AG20443 (cell line): ENCODE results near the gene TMEM45A.
"Not testable (repeated sequence)": the region's sequence is repeated elsewhere in the genome, so short reads cannot be mapped to it uniquely, and the experiment has no call there.

ENCODE experiments used
- DNase-seq: peaks from one replicate; pipeline ENCODE4 v3.0.0; 2012; ENCODE audit warnings: low spot score, mixed read lengths

TMEM45A gene

DNA sequence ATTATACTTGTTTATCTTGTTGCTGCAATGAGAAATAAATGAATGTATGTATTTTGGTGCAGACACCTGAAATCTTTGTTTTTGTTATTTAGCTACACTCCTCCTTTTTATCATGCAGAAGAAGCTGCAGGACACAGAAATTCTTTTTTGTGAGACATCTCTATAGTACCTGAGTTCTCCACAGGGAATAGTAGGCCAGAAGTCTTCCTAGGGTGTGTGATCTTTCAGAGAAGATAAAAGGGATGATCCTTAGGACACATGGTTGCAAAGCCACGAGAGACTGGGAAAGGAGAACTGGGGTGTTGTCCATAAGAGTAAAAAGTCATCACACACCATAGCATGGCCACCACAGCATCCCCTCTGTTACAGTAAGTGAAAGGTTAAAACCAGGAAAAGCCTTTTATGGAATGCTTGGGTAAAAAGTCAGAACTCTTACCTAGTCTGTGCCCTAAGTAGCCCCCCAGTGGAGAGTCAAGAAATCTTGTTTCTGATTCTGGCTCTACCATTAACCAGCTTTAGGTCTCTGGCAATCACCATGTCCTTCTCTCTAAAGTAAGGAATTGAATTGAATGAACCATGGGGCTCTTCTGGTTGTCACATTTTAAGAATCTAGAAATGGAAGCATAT, 85.1 kb downstream of the TMEM45A start:
- DNase-seq, result no peak

DNA sequence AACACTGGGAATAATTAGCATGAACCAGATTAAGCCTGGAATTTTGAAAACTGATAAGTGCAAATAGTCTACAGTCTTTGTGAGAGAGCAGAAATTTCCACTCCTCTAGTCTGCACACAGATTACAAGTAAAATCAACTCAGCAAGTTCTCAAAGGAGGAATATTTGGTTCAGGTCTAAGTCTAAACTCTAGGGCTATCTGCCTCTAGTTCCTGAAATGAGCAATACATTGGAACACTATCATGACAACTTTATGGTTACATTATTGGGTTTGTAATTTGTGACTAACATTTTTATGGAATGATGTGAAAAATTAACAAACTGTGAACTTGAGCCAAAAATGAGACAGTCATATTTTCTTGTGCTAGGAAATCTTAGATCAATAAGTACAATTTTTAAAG, 86.2 kb downstream of the TMEM45A start:
- DNase-seq, result no peak

DNA sequence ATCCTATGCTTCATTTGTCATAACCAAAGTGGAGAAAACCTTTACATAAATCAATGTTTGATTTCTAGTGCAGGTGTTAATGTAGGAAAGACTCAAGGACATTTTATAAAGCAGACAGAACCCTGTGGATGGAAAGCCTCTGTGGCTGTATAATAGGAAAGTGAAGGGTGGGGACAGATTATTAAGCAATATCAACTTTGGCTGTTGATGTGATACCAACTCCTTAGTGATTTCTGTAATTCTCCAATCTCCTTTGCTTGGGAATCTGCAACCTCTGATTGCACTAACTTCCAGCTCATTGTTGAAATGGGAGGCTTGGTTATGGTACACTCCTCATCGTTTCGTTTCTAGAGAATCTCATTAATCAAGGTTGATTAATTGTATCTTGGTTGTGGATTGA, 87.7 kb downstream of the TMEM45A start:
- no peak for DNase-seq

DNA sequence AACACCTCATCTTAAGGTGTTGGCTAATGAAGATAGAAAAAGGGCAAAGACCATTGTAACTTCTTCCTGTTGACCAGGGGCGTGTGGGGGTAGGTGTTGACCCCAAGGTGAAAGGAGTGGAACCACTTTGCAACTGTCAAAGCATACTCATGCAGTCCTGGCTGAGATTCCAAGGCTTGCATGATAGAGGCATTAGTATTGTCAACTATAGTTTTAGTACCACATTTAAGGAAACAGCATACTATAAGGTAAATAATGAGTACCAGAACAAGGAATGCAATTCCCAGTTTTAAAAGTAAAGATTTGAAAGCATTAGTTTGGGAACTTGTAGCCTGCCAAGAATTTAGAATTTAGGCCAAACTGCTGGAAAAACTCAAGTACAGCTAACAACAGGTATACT, 89.2 kb downstream of the TMEM45A start:
- DNase-seq, result no peak

DNA sequence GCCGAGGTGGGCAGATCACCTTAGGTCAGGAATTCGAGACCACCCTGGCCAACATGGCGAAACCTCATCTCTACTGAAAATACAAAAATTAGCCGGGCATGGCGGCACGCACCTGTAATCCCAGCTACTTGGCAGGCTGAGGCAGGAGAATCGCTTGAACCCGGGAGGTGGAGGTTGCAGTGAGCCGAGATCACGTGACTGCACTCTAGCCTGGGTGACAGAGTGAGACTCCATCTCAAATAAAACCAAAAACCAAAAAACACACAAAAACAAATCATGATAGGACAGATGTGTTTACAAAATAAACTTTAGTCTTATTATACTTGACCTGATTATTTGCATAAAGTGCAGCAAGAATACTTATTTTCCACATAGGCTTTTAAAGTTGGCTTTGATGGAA, 89.7 kb downstream of the TMEM45A start:
- not testable (repeated sequence) for DNase-seq

DNA sequence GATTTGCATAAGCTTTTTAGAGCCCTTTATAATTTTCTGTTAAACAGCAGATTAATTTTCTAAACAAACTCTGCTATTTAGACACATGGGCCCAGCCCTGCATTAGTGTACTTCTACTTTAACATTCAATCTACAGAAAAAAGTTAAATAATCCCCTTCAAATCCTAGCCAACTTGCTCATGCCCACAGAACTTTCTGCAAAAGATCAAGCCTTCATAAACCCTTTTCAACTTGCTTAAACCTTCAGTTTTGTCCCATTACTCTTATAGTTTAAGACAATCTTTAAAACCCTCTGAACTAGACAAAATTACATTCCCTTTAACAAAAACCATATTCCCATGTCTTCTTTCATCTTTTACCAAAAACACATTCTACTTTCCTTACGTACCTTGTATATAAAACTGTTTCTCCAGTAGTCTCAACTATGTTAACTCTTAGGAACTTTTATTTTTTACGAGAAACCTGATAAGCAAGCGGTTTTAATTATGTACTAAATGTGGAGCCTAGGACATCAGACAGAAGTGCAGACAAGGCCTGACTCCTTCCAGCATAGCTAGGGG, 91.8 kb downstream of the TMEM45A start:
- no peak for DNase-seq

DNA sequence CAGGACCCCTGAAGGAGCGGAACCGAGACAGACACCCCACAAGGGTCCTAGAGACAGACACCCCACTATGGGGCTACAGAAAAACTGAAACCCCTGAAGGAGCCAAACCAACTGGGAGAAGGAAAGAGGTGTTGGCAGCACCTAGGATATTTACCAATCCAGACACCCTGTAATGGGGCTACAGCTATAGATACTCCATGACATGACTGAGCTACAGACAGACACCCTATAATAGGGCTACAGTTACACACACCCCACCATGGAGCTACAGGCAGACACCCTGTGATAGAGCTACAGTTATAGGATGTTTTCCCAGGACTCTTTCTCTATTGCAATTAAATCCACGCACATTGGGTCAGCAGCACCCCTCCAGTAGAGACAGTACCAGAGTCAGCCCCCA, 94.4 kb downstream of the TMEM45A start:
- no peak for DNase-seq

DNA sequence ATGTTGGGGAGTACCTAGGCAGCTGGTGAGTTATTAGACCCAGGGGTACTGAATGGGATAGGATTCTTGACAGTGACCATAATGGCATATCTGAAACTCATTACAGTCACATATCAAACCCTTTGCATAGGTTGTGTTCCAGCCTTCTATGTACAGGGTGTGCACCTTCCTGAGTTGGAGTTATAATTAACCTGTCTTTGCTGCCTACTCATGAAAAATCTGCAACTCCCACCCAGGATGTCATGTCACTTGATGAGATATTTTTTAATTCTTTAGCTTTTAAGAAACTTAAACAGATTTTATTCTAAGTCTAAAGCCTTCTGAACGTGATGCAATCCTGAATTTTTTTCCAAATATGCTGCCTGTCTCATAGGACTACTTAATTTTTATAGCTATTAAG, 95.8 kb downstream of the TMEM45A start:
- DNase-seq, result no peak

DNA sequence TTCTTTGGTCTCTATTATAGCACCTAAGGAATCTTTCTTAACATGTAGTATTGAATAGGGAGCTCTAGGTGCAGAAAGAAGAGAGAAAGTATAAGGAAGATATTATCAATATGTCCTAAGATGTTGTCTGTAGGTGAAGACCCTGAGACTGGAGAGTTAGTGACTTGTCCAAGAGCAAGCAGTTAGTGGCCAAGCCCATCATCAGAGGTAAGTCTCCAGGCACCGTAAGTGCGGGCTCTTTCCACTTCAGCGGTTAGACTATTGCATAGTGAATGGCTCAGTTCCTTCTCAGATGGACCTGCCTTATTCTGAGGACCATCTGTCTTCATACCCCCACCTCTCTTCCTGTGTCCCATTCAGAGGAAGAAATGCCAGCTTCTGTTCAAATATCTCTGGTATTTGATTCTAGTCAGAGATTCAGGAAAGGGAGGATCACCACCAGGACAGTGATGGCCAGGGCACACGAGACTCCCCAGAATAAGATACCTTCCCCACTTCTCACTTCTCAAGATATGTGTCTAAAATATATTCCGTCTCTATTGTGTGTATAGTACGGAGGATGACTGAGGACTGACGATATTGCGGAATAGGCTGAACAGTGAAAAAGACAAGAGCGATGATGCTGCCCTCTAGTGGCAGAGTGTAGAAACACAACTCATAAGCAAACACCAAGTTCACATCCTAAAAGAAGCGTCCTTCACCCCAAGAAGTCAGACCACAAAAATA, 97.9 kb downstream of the TMEM45A start:
- DNase-seq, result peak; percentile 79

DNA sequence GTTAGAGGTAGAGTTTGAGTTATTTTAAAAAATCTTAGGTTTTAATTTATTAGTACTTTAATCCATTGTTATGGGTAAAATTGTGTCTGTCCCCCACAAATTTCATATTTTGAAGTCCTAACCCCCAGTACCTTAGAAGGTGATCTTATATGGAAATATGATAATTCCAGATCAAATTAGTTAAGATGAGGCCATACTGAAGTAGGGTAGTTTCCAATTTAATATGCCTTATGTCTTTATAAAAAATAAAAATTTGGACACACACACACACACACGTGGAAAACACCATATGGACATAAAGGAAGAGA, 98.4 kb downstream of the TMEM45A start:
- no peak for DNase-seq

DNA sequence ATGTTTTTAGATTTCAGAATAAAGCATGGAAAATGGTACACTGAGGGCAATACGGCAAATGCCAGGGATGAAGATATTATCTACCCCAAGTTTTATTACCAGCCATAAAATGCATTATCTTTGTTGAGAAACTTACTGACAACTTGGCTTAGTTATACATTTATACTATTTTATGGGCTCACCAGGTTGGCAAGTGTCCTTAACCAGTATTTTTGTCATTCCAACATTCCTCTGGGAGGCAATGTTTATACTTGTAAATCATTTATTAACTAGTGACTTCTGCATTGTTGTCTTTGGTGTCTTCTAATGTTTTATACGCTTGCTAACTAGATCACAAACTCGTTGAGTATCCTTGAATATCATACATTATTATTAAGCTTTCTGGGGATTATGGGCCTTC, 99.0 kb downstream of the TMEM45A start:
- no peak for DNase-seq

DNA sequence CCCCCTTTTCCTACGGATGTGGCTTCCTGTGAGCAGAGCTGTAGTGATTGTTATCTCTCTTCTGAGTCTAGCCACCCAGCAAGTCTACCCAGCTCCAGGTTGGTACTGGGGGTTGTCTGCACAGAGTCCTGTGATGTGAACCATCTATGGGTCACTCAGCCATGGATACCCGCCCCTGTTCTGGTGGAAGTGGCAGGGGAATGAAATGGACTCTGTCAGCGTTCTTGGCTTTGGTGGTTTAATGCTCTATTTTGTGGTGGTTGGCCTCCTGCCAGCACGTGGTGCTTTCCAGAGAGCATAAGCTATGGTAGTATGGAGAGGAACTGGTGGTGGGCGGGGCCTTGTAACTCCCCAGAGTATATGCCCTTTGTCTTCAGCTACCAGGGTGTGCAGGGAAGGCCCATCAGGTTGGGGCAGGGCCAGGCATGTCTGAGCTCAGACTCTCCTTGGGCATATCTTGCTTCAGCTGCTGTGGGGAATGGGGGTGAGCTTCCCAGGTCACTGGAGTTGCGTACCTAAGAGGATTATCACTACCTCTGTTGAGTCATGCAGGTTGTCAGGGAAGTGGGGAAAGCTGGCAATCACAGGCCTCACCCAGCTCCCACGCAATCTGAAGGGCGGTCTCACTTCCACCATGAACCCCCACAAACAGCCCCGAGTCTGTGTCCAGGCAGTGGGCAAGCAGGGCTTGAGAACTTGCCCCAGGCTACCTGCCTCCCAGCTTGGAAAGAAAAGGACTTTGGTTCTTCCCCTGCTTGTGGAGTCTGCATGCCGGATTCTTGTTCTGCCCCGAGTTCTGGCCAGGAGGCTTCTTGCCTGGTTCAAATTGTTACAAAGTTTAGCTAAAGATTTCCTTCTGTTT, 108.0 kb downstream of the TMEM45A start:
- DNase-seq, result no peak

DNA sequence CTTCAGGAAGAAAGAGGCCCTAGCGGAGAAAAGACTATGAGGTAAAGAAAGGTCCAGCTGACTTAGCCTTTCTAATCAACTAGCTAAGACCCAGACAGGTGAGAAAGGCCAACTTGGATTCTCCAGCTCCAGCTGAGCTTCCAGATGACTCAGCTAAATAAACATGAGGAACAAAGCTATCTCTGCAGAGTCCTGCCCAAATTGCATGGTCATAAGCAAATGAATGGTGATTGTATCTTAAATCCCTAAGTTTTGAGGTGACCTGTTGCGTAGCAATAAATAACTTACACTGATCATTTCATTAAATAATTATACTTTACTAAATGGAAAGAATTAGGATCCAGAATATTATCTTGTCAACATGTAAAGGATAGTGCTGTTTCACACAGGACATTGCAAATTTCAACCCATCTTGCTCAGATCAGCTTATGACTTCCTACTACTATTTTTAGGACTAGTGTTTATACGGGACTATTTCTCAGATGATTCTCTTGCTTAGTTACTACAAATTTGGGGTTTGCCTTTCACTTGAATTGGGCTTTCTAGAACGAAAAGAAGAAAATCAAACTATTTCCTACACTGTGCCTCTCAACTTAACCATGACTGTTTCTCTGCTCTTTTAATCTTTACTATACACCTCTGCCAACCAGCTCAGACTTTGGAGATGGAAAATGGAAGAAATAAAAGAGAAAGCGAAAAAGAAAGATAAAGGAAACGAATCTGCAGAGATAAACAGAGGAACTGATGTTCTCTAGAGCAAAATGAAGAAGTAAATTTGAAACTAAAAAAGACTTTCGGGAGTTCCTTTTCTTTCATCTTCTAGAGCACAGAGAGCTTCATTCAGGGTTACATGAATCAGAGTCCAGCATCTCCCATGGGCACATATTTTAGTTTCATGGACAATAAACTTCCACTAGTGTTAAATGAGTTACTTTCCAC, 110.4 kb downstream of the TMEM45A start:
- no peak for DNase-seq

DNA sequence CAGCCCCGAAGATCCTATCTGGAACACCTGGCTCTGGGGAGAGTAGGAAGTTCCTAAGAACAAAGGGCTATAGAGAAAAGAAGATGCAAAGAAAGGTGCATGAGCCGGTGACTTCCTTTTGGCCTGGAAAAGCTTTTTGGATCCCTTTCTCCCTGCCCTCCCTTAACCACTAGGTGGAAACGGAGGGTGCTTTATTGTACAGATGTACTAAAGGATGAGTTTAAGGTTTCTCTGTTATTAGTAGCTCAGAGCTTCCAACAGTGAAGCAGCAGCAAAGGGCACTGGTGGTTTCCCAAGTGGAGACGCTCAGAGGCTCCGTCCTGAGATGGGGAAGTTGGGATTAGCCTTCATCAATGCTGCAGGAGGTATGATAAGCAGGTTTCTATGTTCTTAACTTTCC, 111.0 kb downstream of the TMEM45A start:
- peak; percentile 25 for DNase-seq

DNA sequence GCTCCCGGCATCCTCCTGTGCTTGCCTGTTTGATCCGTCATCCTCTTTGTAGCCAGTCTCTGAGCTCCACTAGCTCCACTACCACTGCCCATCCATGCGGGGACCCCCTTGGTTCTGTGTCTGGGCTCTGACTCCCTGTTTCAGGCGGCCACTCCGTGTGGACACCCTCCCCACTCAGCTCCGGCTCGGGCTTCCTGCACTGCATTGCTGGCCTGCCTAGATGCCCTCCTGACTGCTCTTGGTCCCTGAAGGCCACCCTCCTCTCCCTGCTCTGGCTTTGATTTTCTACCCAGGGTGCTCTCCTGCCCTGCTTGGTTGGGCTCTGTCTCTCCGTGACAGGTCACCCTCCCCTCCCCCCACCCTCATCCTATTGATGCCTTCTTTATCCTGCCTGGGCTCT, 112.9 kb downstream of the TMEM45A start:
- DNase-seq, result no peak

DNA sequence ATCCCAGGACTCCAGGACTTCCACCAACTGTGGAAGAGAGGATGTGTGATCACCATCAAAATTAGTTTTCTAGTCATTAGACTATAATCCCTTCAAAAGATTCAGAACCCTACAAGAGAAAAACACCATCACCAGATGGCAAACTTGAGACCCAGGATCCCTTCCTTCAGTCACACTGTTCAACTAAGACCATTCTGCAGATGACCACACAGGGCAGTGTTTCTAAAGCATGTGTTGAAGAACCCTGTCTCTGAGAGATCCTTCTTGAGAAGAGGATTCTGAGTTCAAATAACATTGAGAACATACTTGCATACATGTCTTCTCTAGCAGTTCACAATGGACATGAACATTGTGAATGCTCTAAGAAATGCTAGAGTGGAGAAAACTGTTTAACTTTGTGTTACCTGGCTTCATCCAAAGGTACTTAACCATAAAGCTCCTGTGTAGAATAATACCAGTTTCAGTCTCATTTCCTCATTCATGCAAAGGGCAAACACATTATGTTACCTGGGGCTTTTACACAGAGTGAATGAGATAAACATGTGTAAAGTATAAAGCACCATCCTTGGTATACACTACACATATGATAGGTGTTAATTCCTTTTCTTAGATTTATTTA, 114.6 kb downstream of the TMEM45A start:
- no peak for DNase-seq

DNA sequence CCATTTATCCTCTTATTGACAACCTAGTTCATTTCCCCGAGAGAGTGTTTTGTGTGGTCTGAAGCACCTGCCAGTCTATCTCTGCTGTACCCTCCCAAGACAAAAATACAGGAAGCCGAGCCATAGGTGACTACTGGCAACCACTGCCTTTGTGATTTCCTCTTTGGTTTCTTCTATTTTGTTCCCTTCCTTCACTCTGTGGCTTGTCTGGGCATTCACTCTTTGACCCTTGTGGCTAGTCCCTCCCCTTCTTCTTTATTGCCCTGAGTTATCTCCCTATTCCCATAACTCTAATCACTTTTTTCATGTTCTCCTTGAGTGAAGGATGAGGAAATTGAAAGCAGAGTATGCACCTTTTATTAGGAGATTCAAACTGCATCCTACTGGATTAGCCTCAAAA, 116.9 kb downstream of the TMEM45A start, which contains the start of gene ADGRG7:
TSS of gene ADGRG7 (plus strand) at position 297 of the 400 bp plus-strand sequence. CDS start 256 bp downstream, outside the sequence.
- no peak for DNase-seq

DNA sequence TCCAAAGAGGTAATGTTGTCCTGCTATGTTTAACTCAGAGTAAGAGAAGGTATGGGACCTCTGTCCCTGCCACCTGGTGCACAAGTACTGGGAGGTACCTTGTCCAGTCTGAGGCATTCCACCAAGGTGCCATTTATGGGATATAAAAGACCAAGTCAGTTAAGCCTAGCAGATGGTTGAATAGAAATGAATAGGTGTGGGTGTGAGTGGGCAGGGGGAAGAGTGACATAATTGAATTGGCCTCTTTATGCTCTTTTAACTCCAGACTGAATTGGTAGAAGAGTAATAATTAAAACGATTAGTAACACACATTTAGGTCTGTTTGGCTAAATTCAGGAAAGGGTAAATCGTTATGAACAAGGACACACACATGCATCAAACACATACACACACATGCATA, 117.5 kb downstream of the TMEM45A start:
- no peak for DNase-seq

DNA sequence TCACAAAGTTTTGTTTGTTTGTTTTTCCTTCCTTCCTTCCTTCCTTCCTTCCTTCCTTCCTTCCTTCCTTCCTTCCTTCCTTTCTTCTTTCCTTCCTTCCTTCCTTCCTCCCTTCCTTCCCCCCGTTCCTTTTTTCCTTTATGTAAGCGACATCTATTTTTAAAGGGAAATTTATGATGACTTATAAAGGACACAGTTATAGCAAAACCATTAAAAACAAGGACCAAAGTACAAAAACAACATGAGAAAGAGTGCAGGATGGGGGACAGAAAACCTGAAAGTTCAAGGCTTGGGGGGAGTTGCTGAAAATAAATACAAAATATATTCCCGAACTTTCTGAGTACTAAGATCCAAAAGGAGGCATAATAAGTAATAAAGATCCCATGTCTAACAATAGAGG, 118.8 kb downstream of the TMEM45A start:
- no peak for DNase-seq

DNA sequence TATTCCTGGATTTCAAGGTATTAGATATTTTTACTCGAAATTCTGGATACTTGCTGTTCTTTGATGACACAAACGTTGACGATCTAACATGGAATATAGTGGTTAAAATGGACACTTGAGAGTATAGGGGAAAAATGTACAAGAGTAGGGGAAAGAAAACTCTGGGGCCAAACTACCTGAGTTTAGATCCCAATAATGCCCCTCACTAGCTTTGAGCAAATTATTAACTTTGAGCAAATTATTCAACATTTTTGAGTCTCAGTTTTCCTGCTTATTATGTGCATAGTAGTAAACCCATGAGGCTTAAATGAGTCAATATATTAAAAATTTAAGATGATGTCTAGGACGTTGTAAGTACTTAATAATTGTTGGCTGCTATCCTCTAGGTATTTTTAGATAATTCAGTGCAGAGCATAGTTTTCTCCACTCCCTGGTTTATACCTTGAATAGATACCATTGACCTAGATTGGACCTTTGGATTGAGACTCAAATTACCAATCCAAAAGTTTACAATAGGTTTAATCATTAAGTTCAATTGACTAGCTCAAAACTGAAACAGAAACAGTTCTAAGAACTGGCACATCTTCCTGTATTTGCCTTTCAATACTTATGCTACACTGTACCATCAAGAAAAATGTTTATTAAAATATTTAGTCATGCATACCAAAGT, 121.4 kb downstream of the TMEM45A start:
- DNase-seq, result no peak

DNA sequence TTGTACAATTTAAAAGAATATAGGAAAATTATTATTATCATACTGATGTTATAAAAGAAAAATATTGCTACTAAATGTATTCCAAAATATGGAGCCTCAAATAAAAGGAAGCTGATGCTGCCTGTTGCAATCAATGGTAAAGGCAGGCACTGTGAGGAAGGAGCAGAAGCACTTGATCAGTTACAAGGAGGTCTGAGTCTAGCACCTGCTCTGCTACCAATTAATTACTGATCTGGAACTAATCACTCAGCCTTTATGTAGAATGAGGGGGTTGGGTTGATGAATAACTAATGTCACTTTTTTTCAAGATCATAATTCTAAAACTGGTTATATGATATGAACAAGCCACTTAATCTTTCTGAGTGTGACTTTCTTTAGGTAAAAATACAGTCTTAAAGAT, 122.5 kb downstream of the TMEM45A start:
- DNase-seq, result no peak
